ENCODE results near the gene CLEC4M. TPM values are rescaled to one million over a fixed set of nuclear protein-coding genes. Genes with fewer than 3 reads are reported as not detected.

CLEC4M gene
- total RNA-seq, 1 donor from 2014 or later: not detected

DNA sequence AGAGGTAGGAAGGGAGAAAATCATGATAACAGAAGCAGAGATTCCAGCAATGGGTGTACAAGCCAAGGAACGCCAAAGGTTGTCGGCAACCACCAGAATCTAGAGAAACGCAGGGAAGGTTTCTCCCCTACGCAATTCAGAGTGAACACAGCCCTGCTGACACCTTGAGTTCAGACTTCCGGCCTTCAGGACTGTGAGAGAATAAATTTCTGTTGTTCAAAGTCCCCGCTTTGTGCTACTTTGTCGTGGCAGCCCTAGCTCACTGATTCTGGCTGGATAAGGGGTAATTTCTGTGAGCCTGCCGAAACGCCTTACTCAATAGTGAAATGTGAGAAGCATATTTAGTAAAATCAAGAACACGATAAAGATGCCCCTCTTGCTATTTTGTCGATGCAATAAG is 25.8 kb upstream of the CLEC4M start:
- intact Hi-C loops (cut with DNase I): no loop called here
- DNase-seq (ENCODE audit: low spot score in 2 of 2): no peak
- H3K27me3 ChIP-seq: no peaks in the 10 kb centered on the region
- H3K36me3 ChIP-seq: no peaks in the 10 kb centered on the region
- H3K4me1 ChIP-seq: no peaks in the 10 kb centered on the region
- no peak for TF ChIP-seq CTCF (IDR thresholded peaks at IDR 0.05)
- no peak overlapping the region for H3K27ac ChIP-seq
- no peaks in the 10 kb centered on the region for H3K9me3 ChIP-seq
- H3K4me3 ChIP-seq: no peak overlapping the region

DNA sequence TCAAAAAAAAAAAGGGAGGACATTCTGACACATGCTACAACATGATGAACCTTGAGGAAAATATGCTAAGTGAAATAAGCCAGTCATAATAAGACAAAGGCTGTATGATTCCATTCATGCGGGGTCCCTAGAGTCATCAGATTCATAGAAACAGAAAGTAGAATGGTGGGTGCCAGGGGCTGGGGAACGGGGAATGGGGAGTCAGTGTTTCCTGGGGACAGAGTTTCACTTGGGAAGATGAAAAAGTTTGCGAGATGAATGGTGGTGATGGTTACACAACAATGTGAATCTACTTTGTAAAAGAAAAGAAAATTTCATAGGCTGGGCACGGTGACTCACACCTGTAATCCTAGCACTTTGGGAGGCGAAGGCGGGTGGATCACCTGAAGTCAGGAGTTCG is 25.0 kb upstream of the CLEC4M start:
- no peak for DNase-seq (ENCODE audit: low spot score in 2 of 2)
- Histone ChIP-seq H3K4me1 (no peaks in the 10 kb centered on the region), H3K36me3 (no peaks in the 10 kb centered on the region), H3K9me3 (no peaks in the 10 kb centered on the region), H3K4me3 (no peak overlapping the region), H3K27ac (no peak overlapping the region), H3K27me3 (no peaks in the 10 kb centered on the region)
- TF ChIP-seq CTCF (IDR thresholded peaks at IDR 0.05): no peak
- intact Hi-C loops (cut with DNase I): no loop called here

- DNase-seq (ENCODE audit: low spot score in 2 of 2): no peak
- H3K27ac ChIP-seq: no peak overlapping the region
- no peaks in the 10 kb centered on the region for H3K4me1 ChIP-seq
- no peak overlapping the region for H3K4me3 ChIP-seq
- no peak for TF ChIP-seq CTCF (IDR thresholded peaks at IDR 0.05)
- intact Hi-C loops (cut with DNase I): no loop called here
- no peaks in the 10 kb centered on the region for H3K9me3 ChIP-seq
- no peaks in the 10 kb centered on the region for H3K27me3 ChIP-seq
- no peaks in the 10 kb centered on the region for H3K36me3 ChIP-seq
Observed at GRCh38 chr19:7739211-7739755, 23.8 kb upstream of the CLEC4M start.

- intact Hi-C loops (cut with DNase I): no loop called here
- Histone ChIP-seq H3K4me3 (no peak overlapping the region), H3K27ac (no peak overlapping the region), H3K4me1 (no peaks in the 10 kb centered on the region), H3K27me3 (no peaks in the 10 kb centered on the region), H3K36me3 (no peaks in the 10 kb centered on the region), H3K9me3 (no peaks in the 10 kb centered on the region)
- no peak for TF ChIP-seq CTCF (IDR thresholded peaks at IDR 0.05)
- DNase-seq (ENCODE audit: low spot score in 2 of 2): no peak
Observed at GRCh38 chr19:7739801-7740681, 23.0 kb upstream of the CLEC4M start.

DNA sequence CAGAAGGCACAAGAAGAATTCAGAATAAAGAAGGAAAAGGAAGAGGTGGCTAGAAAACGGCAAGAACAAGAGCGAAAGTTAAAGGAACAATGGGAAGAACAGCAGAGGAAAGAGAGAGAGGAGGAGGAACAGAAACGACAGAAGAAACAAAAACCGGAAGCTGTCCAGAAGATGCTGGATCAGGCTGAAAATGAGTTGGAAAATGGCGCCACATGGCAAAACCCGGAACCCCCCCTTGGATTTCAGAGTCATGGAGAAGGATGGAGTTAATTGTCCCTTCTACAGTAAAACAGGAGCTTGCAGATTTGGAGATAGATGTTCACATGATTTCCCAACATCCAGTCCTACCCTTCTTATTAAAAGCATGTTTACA is 22.4 kb upstream of the CLEC4M start:
- H3K4me3 ChIP-seq: no peak overlapping the region
- no peak for DNase-seq (ENCODE audit: low spot score in 2 of 2)
- no peaks in the 10 kb centered on the region for H3K9me3 ChIP-seq
- no peaks in the 10 kb centered on the region for H3K36me3 ChIP-seq
- H3K27me3 ChIP-seq: no peaks in the 10 kb centered on the region
- intact Hi-C loops (cut with DNase I): no loop called here
- TF ChIP-seq CTCF (IDR thresholded peaks at IDR 0.05): no peak
- no peak overlapping the region for H3K27ac ChIP-seq
- H3K4me1 ChIP-seq: no peaks in the 10 kb centered on the region

Measured in ascending aorta (tissue), 2 donors.